ENCODE results near the gene CCDC124.

Gene CCDC124

GRCh38 chr19:17968362-17968761 lies 35.5 kb downstream of the CCDC124 start:
- TF ChIP-seq, protein P1, sequence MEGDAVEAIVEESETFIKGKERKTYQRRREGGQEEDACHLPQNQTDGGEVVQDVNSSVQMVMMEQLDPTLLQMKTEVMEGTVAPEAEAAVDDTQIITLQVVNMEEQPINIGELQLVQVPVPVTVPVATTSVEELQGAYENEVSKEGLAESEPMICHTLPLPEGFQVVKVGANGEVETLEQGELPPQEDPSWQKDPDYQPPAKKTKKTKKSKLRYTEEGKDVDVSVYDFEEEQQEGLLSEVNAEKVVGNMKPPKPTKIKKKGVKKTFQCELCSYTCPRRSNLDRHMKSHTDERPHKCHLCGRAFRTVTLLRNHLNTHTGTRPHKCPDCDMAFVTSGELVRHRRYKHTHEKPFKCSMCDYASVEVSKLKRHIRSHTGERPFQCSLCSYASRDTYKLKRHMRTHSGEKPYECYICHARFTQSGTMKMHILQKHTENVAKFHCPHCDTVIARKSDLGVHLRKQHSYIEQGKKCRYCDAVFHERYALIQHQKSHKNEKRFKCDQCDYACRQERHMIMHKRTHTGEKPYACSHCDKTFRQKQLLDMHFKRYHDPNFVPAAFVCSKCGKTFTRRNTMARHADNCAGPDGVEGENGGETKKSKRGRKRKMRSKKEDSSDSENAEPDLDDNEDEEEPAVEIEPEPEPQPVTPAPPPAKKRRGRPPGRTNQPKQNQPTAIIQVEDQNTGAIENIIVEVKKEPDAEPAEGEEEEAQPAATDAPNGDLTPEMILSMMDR (IDR thresholded peaks at IDR 0.05; ENCODE audit: low read depth, low read length, missing control alignments): no peak
- H3K4me3 ChIP-seq (ENCODE audit: low read depth, low read length): no peak overlapping the region
- no peak for DNase-seq (ENCODE audit: low read depth)

DNA sequence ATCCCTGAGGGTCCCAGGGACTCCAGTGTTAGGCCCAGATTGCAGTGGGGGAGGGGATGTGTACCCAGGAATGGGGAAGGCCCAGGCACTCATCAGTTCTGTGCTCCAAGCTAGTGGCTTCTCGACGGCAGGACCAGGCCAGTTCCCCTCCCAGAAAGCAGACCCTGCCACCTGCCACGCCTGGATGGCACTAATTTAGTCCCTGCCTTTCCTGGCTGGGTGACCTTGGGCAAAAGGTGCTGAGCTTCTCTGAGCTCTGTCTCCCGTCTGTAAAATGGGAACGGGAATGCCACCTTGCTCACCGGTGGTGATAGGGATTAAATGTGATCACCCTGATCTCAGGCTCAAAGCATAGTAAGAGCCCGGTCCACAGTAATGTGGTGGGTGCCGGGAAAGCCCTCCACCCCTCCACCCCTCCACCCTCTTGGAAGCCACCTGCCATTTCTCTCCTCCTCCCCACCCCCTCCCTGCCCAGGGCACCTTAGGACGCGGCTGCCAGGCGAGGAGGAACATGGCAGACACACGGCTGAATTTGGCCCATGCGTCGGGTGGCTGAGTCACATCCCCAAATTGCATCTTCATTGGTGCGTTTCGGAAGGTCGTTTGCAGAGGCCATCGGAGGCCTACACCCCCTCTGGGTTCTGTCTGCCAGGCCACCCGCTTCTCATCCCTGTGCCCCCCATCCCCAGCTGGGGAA lies 36.4 kb downstream of the CCDC124 start:
- TF ChIP-seq, protein P1 (IDR thresholded peaks at IDR 0.05; ENCODE audit: low read depth, low read length, missing control alignments): no peak
- H3K4me3 ChIP-seq (ENCODE audit: low read depth, low read length): no peak overlapping the region
- DNase-seq (ENCODE audit: low read depth): no peak

- H3K4me3 ChIP-seq (ENCODE audit: low read depth, low read length): no peak overlapping the region
- TF ChIP-seq, protein P1 (IDR thresholded peaks at IDR 0.05; ENCODE audit: low read depth, low read length, missing control alignments): no peak
- DNase-seq (ENCODE audit: low read depth): no peak
These were observed 39.4 kb downstream of the CCDC124 start for GRCh38 chr19:17972230-17972629.

GRCh38 chr19:17973759-17974158 lies 40.9 kb downstream of the CCDC124 start:
- DNase-seq (ENCODE audit: low read depth): no peak
- no peak overlapping the region for H3K4me3 ChIP-seq (ENCODE audit: low read depth, low read length)
- TF ChIP-seq, protein P1 (IDR thresholded peaks at IDR 0.05; ENCODE audit: low read depth, low read length, missing control alignments): no peak

- DNase-seq (ENCODE audit: low read depth): no peak
These were observed 41.7 kb downstream of the CCDC124 start for GRCh38 chr19:17974551-17974950.

DNA sequence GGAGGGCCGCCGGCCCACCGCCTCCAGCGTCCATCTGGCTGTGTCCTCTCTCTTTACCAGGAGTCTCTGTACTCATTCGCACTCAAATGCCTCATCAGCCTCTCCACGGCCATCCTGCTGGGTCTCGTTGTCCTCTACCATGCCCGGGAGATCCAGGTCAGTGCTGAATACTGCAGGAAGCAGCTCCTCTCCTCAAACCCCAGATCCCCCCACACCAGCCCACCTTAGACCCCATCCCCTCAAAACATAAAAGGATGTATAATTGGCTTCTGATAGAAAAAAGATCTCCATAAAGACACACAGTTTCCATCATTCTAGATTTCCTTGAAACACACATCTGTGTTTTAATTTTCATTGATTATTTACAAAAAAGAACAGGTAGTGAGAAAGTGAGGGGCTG lies 42.2 kb downstream of the CCDC124 start:
- no peak for DNase-seq (ENCODE audit: low read depth)
- TF ChIP-seq, protein P1 (IDR thresholded peaks at IDR 0.05; ENCODE audit: low read depth, low read length, missing control alignments): no peak
- H3K4me3 ChIP-seq (ENCODE audit: low read depth, low read length): no peak overlapping the region

More at GRCh38 chr19:17974551-17974950, 41.7 kb downstream of the CCDC124 start:
- H3K4me3 ChIP-seq (ENCODE audit: low read depth, low read length): no peak overlapping the region
- TF ChIP-seq, protein P1 (IDR thresholded peaks at IDR 0.05; ENCODE audit: low read depth, low read length, missing control alignments): no peak

GRCh38 chr19:17977021-17977420 lies 44.2 kb downstream of the CCDC124 start:
- no peak overlapping the region for H3K4me3 ChIP-seq (ENCODE audit: low read depth, low read length)
- TF ChIP-seq, protein P1 (IDR thresholded peaks at IDR 0.05; ENCODE audit: low read depth, low read length, missing control alignments): no peak
- no peak for DNase-seq (ENCODE audit: low read depth)

Measured in GM12864 (cell line).